ENCODE measurements around the gene WHRN.

WHRN gene

DNA sequence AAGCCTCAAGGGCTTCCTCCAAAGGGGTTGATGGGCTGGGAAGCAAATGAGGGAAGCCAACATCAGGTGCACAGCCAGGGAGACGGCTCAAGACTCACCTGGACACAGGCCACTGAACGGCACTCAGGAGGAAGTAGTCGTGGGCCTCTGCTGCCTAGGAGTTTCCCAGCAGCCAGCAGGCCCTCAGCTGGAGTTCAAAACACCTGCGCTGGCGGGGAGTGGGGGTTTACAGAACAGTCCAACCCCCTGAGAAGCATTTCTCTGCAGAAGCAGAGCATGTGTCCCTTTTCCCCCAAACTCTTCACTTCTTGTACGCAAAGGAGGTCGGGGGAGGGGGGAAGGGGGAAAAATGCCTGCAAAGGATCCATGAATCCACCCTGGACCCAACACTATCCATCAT is 2.3 kb downstream of the WHRN start:
- Histone ChIP-seq H3K4me3 (ENCODE audit: insufficient read depth, low read length, poor library complexity, severe bottlenecking) (no peak overlapping the region), H3F3A (ENCODE audit: insufficient read depth) (no peaks in the 10 kb centered on the region), H3K36me3 (ENCODE audit: low read length) (no peaks in the 10 kb centered on the region), H3K9ac (ENCODE audit: low read length) (no peak overlapping the region), H3K79me2 (ENCODE audit: insufficient read depth, low read length) (no peaks in the 10 kb centered on the region), H3K27ac (ENCODE audit: low read depth, low read length) (no peak overlapping the region), H2AFZ (ENCODE audit: low read depth, low read length, severe bottlenecking) (no peak overlapping the region), H4K20me1 (ENCODE audit: low read depth, low read length) (no peaks in the 10 kb centered on the region), H3K9me2 (replicated peaks; ENCODE audit: insufficient read depth, low read length) (no peaks in the 10 kb centered on the region), H3K27me3 (ENCODE audit: low read length) (no peaks in the 10 kb centered on the region), H3K9me3 (ENCODE audit: insufficient read depth, low read length) (no peaks in the 10 kb centered on the region), H3K4me2 (ENCODE audit: low read depth, low read length, poor library complexity, severe bottlenecking) (no peak overlapping the region)
- TF ChIP-seq, protein P1, sequence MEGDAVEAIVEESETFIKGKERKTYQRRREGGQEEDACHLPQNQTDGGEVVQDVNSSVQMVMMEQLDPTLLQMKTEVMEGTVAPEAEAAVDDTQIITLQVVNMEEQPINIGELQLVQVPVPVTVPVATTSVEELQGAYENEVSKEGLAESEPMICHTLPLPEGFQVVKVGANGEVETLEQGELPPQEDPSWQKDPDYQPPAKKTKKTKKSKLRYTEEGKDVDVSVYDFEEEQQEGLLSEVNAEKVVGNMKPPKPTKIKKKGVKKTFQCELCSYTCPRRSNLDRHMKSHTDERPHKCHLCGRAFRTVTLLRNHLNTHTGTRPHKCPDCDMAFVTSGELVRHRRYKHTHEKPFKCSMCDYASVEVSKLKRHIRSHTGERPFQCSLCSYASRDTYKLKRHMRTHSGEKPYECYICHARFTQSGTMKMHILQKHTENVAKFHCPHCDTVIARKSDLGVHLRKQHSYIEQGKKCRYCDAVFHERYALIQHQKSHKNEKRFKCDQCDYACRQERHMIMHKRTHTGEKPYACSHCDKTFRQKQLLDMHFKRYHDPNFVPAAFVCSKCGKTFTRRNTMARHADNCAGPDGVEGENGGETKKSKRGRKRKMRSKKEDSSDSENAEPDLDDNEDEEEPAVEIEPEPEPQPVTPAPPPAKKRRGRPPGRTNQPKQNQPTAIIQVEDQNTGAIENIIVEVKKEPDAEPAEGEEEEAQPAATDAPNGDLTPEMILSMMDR (IDR thresholded peaks at IDR 0.05; ENCODE audit: insufficient read depth, low read length, poor library complexity, severe bottlenecking), result no peak
- TF ChIP-seq EZH2phosphoT487 (conservative IDR thresholded peaks at IDR 0.05; ENCODE audit: low read length), result no peak

DNA sequence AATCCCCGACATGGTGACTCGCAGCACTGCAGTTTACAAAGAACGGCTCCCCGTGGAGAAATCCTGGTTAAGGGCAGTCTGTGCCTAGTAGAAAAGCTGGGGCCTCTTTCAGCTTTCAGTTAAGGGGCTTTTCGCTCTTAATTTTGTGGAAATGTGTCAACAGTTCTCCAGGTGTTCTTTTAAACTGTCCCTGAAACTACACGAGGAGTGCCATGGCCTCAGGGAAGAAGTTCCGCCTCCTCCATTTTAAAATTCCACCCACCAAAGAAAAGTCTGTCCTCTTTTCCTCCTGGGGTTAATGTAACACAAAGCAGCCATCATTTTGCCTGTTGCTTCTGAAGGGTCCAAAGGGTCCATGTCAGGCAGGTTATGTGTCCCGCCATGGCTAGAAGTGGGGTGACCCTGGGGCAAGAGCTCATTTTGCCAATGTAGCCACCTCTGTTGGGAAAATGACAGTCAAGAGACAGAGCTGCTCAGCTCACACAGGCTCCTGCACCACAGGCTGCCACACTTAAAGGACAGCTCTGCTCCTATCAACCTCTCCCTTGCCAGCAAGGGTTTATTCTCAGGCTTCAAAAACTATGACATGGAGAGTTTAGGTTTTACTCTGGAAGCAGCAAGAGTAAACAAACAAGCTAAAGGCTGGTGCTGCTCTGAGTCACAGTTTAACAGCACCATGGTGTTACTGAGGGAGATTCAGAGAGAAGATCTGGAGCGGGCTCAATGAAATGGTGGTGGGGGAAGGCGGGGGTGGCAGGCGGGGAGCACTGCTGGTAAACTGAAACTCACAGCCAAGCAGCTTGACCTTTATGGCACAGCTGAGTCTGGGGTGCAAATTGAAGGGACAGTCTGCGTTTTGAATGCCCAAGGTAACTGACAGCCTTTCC is 3.2 kb downstream of the WHRN start:
- Histone ChIP-seq H2AFZ (ENCODE audit: low read depth, low read length, severe bottlenecking) (no peak overlapping the region), H3K9ac (ENCODE audit: low read length) (no peak overlapping the region), H4K20me1 (ENCODE audit: low read depth, low read length) (no peaks in the 10 kb centered on the region), H3K79me2 (ENCODE audit: insufficient read depth, low read length) (no peaks in the 10 kb centered on the region), H3K9me2 (replicated peaks; ENCODE audit: insufficient read depth, low read length) (no peaks in the 10 kb centered on the region), H3K4me3 (ENCODE audit: insufficient read depth, low read length, poor library complexity, severe bottlenecking) (no peak overlapping the region), H3K36me3 (ENCODE audit: low read length) (no peaks in the 10 kb centered on the region), H3K27ac (ENCODE audit: low read depth, low read length) (no peak overlapping the region), H3K9me3 (ENCODE audit: insufficient read depth, low read length) (no peaks in the 10 kb centered on the region), H3F3A (ENCODE audit: insufficient read depth) (no peaks in the 10 kb centered on the region), H3K4me2 (ENCODE audit: low read depth, low read length, poor library complexity, severe bottlenecking) (no peak overlapping the region), H3K27me3 (ENCODE audit: low read length) (no peaks in the 10 kb centered on the region)
- TF ChIP-seq EZH2phosphoT487 (conservative IDR thresholded peaks at IDR 0.05; ENCODE audit: low read length), result no peak
- TF ChIP-seq, protein P1 (IDR thresholded peaks at IDR 0.05; ENCODE audit: insufficient read depth, low read length, poor library complexity, severe bottlenecking), result no peak

DNA sequence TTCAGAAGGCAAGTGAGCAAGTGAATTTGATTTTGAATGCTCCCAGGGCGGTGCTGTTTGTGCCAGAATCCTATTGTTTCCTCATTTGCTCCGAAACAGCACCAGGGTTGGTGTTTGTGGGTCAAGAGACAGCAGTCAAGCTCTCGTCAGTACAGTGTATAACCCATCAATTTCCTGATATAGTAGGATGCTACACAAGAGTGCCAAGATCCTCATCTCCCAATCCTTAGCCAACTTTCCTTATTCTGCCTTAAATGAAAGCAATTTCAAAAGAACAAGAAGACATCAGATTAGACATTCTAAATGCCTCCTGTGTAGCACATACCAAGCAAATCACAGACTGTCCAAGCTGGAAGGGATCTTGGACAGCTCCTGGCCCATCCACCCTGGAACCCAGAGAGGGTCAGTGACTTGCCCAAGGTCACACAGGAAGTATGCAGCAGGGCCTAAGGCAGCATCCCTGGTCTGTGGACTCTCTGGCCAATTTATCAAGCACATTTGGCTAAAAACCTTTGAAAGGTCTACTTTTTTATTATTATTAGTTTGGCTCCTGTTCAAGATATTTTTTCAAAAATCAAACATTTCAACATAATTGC is 4.5 kb downstream of the WHRN start:
- Histone ChIP-seq H3K4me3 (ENCODE audit: insufficient read depth, low read length, poor library complexity, severe bottlenecking) (no peak overlapping the region), H3K4me2 (ENCODE audit: low read depth, low read length, poor library complexity, severe bottlenecking) (no peak overlapping the region), H3K27ac (ENCODE audit: low read depth, low read length) (no peak overlapping the region), H3K9me2 (replicated peaks; ENCODE audit: insufficient read depth, low read length) (no peaks in the 10 kb centered on the region), H3K9ac (ENCODE audit: low read length) (no peak overlapping the region), H3F3A (ENCODE audit: insufficient read depth) (no peaks in the 10 kb centered on the region), H3K9me3 (ENCODE audit: insufficient read depth, low read length) (no peaks in the 10 kb centered on the region), H2AFZ (ENCODE audit: low read depth, low read length, severe bottlenecking) (no peak overlapping the region), H3K79me2 (ENCODE audit: insufficient read depth, low read length) (no peaks in the 10 kb centered on the region), H3K36me3 (ENCODE audit: low read length) (no peaks in the 10 kb centered on the region), H4K20me1 (ENCODE audit: low read depth, low read length) (no peaks in the 10 kb centered on the region), H3K27me3 (ENCODE audit: low read length) (no peaks in the 10 kb centered on the region)
- no peak for TF ChIP-seq EZH2phosphoT487 (conservative IDR thresholded peaks at IDR 0.05; ENCODE audit: low read length)
- TF ChIP-seq, protein P1 (IDR thresholded peaks at IDR 0.05; ENCODE audit: insufficient read depth, low read length, poor library complexity, severe bottlenecking), result no peak
